Measurements from ENCODE around the gene TAL1. TPM values are rescaled to one million over a fixed set of nuclear protein-coding genes. Genes with fewer than 3 reads are reported as not detected.
"Not testable (repeated sequence)": the region's sequence is repeated elsewhere in the genome, so short reads cannot be mapped to it uniquely, and the experiment has no call there.

The TAL1 gene
- 1 to 10 TPM; 4.2 to 6.3 (median 4.7) TPM for polyA plus RNA-seq (ENCODE audit: insufficient read length in 4 of 4)

GRCh38 chr1:47232187-47232874, at the start of gene TAL1:
Gene TAL1, minus strand, starts transcription at chr1:47232225. Its CDS starts 6,337 bp downstream, at chr1:47225888.
- no peak for DNase-seq (ENCODE audit: low read depth in 4 of 4, low spot score in 3 of 4)

- DNase-seq (ENCODE audit: low read depth in 4 of 4, low spot score in 3 of 4), result no peak
Measured at GRCh38 chr1:47280142-47280541, 48.1 kb upstream of the TAL1 start.

- no peak for DNase-seq (ENCODE audit: low read depth in 4 of 4, low spot score in 3 of 4)
Measured at GRCh38 chr1:47276850-47277249, 44.8 kb upstream of the TAL1 start.

DNA sequence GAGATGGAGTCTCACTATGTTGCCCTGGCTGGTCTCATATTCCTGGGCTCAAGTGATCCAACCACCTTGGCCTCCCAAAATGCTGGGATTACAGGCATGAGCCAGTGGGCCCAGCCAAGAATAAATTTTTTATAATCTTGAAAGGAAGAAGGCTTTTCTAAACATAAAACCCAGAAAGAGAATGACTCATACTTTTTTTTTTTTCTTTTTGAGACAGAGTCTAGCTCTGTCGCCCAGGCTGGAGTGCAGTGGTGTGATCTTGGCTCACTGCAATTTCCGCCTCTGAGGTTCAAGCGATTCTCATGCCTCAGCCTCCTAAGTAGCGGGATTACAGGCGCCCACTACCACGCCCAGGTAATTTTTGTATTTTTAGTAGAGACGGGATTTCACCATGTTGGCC, 43.8 kb upstream of the TAL1 start:
- DNase-seq (ENCODE audit: low read depth in 4 of 4, low spot score in 3 of 4), result not testable (repeated sequence)

- not testable (repeated sequence) for DNase-seq (ENCODE audit: low read depth in 4 of 4, low spot score in 3 of 4)
Measured at GRCh38 chr1:47265529-47265928, 33.5 kb upstream of the TAL1 start.

DNA sequence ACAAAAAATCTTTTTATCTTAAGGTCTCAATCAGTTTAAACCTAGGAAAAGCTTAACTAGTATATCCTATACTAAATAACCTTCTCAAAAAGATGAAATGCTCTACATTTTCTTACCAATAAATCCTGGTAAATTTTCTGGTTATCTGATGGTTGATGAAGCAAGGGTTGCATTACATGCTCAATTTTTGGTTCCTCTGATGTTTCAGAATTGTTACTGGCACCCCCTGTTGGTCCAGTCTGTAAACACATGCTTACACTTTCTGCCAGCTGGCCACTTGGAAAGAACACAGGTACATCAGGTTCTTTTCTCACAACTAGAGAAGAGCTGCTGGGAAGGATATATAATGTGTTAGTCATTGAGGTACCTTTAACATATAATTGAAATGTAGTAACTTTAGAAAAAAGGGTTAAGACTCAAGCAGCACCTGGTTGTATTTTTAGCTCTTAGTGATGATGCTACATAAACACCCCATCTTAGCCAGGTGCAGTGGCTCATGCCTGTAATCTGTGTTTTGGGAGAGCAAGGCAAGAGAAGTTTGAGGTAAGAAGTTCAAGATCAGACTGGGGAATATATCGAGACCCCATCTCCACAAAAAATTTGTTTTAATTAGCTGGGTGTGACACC, 30.9 kb upstream of the TAL1 start:
- DNase-seq (ENCODE audit: low read depth in 4 of 4, low spot score in 3 of 4), result no peak

GRCh38 chr1:47257224-47257623, 25.2 kb upstream of the TAL1 start:
- DNase-seq (ENCODE audit: low read depth in 4 of 4, low spot score in 3 of 4), result no peak

DNA sequence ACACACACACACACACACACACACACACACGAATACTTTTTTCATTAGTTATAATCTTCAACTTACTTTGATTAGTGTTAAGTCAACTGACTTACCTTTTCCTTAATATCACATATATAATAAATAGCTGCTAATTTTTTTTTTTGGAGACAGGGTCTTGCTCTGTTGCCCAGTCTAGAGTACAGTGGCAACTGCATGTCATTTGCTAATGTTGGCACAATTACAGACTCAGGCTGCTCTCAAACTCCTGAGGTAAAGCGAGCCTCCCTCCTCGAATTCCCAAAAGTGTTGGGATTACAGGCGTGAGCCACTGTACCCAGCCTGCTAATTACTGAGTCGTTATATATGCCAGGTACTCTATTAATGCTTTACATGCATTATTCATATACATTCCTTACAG, 20.8 kb upstream of the TAL1 start:
- no peak for DNase-seq (ENCODE audit: low read depth in 4 of 4, low spot score in 3 of 4)

DNA sequence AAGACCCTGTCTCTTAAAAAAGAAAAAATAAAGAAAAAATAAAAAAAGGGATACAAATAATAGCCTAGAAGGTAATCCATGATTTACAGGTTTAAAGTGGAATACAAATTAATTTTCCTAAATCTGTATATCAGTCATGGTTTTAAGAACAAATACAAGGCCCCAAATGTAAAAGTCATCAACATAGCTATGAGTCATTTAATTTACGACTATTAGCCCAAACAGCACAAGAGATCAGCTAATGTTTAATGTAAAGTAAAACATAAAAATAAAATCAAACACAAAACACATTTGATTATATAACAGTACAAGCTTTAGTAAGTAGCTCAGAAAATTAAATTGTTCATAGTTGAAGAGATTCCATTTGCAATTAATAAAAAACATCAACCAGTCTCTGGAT, 20.3 kb upstream of the TAL1 start:
- no peak for DNase-seq (ENCODE audit: low read depth in 4 of 4, low spot score in 3 of 4)

GRCh38 chr1:47249755-47250154, 17.7 kb upstream of the TAL1 start:
- no peak for DNase-seq (ENCODE audit: low read depth in 4 of 4, low spot score in 3 of 4)

- DNase-seq (ENCODE audit: low read depth in 4 of 4, low spot score in 3 of 4), result no peak
Measured at GRCh38 chr1:47244339-47244862, 12.4 kb upstream of the TAL1 start.

DNA sequence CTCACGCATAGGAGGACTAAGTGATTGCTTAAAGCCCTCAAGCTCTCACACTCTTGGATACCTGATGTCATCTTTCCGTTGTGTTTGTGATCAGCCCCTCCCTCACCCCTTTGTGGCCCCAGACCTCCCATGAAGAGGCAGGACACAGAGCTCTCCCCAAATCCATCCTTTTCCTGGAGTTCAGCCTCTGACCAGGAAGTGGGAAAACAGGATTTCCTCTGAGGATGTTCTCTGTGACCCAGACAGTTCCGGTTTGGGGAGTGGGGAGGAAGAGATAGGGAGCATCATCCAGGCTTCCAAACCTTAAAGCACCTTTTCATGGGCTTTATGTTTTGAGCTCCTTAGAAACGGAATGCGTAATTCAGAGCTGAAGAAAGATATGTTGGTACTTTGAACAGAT, 11.9 kb upstream of the TAL1 start:
- DNase-seq (ENCODE audit: low read depth in 4 of 4, low spot score in 3 of 4), result no peak

GRCh38 chr1:47241114-47242113, 9.4 kb upstream of the TAL1 start:
- DNase-seq (ENCODE audit: low read depth in 4 of 4, low spot score in 3 of 4), result no peak

GRCh38 chr1:47238935-47239592, 7.0 kb upstream of the TAL1 start:
- DNase-seq (ENCODE audit: low read depth in 4 of 4, low spot score in 3 of 4), result no peak

DNA sequence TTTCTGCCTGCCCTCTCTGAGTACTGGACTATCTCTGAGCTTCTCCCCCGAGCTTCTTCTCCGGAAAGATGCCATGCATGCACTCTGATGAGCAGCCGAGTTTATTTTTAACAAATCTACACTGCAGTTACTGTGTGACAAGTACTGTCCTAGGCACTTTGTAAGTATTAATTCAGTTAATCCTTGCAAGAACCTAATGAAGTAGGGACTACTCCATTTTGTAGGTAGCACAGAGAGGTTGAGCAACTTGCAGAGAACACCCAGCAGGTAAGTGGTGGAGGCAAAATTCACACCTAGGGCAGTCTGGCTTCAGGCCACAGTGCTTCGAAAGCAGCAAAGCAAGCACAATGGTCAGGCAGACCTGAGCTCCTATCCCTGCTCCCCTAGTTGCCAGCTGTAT, 3.8 kb upstream of the TAL1 start:
- DNase-seq (ENCODE audit: low read depth in 4 of 4, low spot score in 3 of 4), result no peak

DNA sequence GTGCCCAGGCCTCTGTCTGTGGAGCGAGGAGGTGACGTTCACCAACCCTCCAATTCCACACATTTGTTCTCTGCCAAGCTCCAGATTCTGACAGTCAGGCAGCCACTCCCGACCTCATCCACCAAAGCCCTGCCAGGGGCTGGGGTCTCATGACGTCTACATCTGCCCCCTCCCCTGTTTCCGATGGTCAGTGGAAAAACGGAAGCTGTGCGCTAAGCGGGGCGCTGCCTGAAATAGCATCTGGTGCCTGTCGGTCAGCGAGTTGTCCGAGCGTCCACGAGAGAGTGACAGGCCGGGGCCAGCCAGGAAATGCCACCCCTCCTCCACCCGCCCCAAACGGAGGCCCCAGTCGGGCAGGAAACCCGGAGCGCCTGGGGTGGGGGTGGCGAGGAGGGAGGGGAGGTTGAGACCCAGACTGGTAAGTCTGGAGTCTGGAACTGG, 3.2 kb upstream of the TAL1 start:
- DNase-seq (ENCODE audit: low read depth in 4 of 4, low spot score in 3 of 4), result no peak

GRCh38 chr1:47233186-47233585, 1.2 kb upstream of the TAL1 start:
- DNase-seq (ENCODE audit: low read depth in 4 of 4, low spot score in 3 of 4), result no peak

DNA sequence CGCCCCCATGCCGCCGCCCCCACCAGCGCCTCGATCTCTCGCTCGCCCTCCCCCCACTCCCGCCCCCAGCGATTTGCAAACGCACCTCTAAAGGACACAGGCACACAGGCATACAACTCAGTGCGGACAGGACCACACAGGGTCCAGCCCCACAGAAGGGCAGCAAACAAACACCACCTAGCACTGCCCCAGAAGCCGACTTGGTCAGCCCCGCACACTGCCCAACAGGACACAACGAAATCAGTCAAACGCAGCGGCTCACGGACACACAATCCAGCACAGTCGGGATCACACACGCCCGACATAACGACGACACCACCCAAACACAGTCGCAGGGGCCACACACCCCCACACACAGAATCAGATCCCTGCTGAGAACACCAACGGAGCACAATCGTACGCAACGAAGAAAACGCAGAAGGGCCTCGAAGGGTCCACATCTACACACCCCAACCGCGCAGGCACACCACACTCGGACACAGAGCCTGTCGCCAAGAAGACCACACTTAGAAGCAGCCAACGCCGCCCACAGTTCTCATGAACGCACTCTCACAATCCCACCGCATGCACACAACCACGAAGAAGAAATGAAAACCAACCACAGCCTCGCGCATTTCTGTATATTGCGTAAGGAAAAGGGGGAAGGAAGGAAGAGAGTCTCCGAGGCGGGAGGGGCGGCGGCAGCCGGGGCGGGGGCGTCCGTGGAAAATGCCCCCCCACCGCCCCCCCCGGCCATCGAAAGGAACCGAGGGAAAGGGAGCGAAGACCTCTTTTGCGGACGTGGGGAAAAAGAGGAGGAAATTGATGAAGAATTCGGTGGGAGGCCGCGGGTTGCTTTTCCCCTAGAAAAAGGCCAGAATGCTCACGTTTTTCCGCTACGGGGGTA, 481 bp downstream of the TAL1 start:
- peak in 1 of 4 donors; percentile 76 for DNase-seq (ENCODE audit: low read depth in 4 of 4, low spot score in 3 of 4)

GRCh38 chr1:47230692-47231300, 1.2 kb downstream of the TAL1 start:
- DNase-seq (ENCODE audit: low read depth in 4 of 4, low spot score in 3 of 4), result no peak
